Bronchial epithelial cell (primary cell): ENCODE measurements around the gene CNKSR3. TPM values are rescaled to one million over a fixed set of nuclear protein-coding genes. Genes with fewer than 3 reads are reported as not detected.

Experiments used
- DNase-seq: peaks from one replicate; pipeline ENCODE4 v3.0.0-alpha.2; 2010; ENCODE audit warnings: low read depth
- FAIRE-seq: peaks from 2 replicates; lab custom pipeline; 2011; peaks lifted over from hg19 to GRCh38; lab: Jason Lieb, UNC
- H3K27me3 ChIP-seq: 2 replicates; pipeline ENCODE4 v1.5.1; 2011; ENCODE audit warnings: low read length; ENCODE audit not compliant: control insufficient read depth, insufficient read depth
- H3K36me3 ChIP-seq: 2 replicates; pipeline ENCODE4 v1.5.1; 2011; ENCODE audit warnings: low read length; ENCODE audit not compliant: control insufficient read depth, insufficient read depth
- H3K4me3 ChIP-seq: 2 replicates; pipeline ENCODE4 v1.5.1; 2011; ENCODE audit warnings: mild to moderate bottlenecking, low read depth, low read length, control low read depth
- CTCF ChIP-seq: IDR thresholded peaks from 2 replicates; pipeline ENCODE4 v1.5.1; 2011; ENCODE audit warnings: mild to moderate bottlenecking, moderate library complexity, low read length, control low read depth, inconsistent platforms; ENCODE audit not compliant: insufficient read depth, severe bottlenecking
- total RNA-seq: library from RNA; depleted of rRNA; stranded (reverse); fragments of >200 nt; gene quantifications from 2 replicates; pipeline ENCODE4 v1.2.1, GENCODE V29; 2014

CNKSR3 gene
- total RNA-seq, 1 donor from 2014 or later: 2.6 TPM

- FAIRE-seq (no peak), DNase-seq (no peak)
- Histone ChIP-seq H3K4me3 (no peak overlapping the region), H3K36me3 (no peaks in the 10 kb centered on the region), H3K27me3 (no peaks in the 10 kb centered on the region)
- TF ChIP-seq CTCF: no peak
These were observed 37.2 kb downstream of the CNKSR3 start for GRCh38 chr6:154473324-154473723.

GRCh38 chr6:154471609-154472362, 38.7 kb downstream of the CNKSR3 start:
- Histone ChIP-seq H3K36me3 (no peaks in the 10 kb centered on the region), H3K27me3 (no peaks in the 10 kb centered on the region), H3K4me3 (no peak overlapping the region)
- no peak for TF ChIP-seq CTCF
- FAIRE-seq (no peak), DNase-seq (no peak)

GRCh38 chr6:154469306-154469935, 41.1 kb downstream of the CNKSR3 start:
- H3K36me3 ChIP-seq: no peaks in the 10 kb centered on the region
- H3K27me3 ChIP-seq: no peaks in the 10 kb centered on the region
- no peak overlapping the region for H3K4me3 ChIP-seq
- no peak for TF ChIP-seq CTCF
- FAIRE-seq (no peak), DNase-seq (no peak)

- Histone ChIP-seq H3K36me3 (no peaks in the 10 kb centered on the region), H3K27me3 (no peaks in the 10 kb centered on the region), H3K4me3 (no peak overlapping the region)
- DNase-seq: no peak
- FAIRE-seq: no peak
- TF ChIP-seq CTCF: no peak
These were observed 41.7 kb downstream of the CNKSR3 start for GRCh38 chr6:154468760-154469159.

GRCh38 chr6:154466971-154467679, 43.4 kb downstream of the CNKSR3 start:
- FAIRE-seq: no peak
- no peak for DNase-seq
- no peak for TF ChIP-seq CTCF
- no peaks in the 10 kb centered on the region for H3K27me3 ChIP-seq
- H3K36me3 ChIP-seq: no peaks in the 10 kb centered on the region
- H3K4me3 ChIP-seq: no peak overlapping the region
